D721Med (cell line): ENCODE results near the gene DUSP3.

Source experiments
- DNase-seq: peaks from one replicate; pipeline ENCODE4 v3.0.0; 2011; ENCODE audit warnings: low spot score; ENCODE audit not compliant: insufficient read length
- FAIRE-seq: peaks from 2 replicates; lab custom pipeline; 2011; peaks lifted over from hg19 to GRCh38; lab: Jason Lieb, UNC
- CTCF ChIP-seq: IDR thresholded peaks from 2 replicates; pipeline ENCODE4 v1.5.1; 2012; ENCODE audit warnings: mild to moderate bottlenecking, control low read depth; ENCODE audit not compliant: insufficient read depth; ENCODE audit errors: missing control alignments

DUSP3 gene

GRCh38 chr17:43760254-43760852, 18.4 kb downstream of the DUSP3 start:
- FAIRE-seq (peak; percentile 60), DNase-seq (peak; percentile 93)
- TF ChIP-seq CTCF: peak; percentile 100

DNA sequence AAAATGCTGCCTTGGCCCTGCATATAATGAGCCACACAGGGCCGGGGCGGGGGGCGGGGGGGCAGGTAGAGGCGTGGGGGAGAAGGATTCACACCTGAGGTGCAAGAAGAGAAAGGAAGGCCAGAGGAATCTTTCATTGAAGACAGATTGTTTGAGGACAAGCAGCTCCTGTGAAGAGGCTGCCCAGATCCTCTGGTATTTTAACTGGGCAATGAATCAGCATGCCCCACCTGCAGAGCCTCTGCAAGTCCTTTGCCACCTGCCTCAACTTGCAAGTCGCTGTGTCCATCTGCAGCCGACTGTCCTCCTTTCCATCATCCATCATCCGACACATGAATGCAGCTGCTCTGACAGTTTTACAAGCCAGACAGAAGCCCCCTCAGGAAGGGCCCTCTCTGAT, 18.9 kb downstream of the DUSP3 start:
- DNase-seq (no peak), FAIRE-seq (no peak)
- no peak for TF ChIP-seq CTCF

DNA sequence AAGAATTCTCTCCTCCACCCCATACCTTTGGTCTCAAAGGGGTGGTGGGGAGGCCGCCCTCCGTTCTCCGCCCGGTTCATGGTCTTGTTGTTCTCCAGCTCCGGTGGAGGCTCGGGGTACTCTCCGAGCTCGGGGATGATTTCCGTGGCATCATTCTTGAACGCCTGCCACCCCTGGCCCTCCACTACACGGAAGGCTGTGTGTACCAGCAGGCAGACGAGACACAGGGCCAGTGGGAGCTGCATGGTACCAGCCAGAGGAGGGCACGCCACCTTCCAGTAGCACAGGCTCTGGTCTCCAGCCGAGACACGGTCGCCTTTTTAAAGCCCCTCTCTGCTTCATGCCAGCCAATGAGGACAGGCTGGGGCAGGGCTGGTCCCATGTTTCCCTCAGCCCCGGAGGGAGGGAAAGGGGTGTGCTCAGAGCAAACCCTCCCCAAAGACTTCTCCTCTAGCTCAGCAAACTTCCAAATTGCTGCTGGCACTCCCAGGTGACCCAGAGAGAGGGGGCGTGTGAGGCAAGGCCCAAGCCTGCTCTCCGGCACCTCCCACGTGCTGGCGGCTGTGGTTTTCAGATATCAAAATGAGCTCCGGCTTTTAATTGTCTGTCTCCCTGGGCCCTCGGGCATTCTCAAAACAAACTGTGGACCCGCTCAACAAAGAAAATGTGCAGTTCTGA, 20.1 kb downstream of the DUSP3 start, which contains the start of gene SOST:
TSS of gene SOST (minus strand) at position 295 of the 678 bp plus-strand sequence. CDS start at position 245, 50 bp downstream.
- TF ChIP-seq CTCF: no peak
- no peak for FAIRE-seq
- no peak for DNase-seq

- no peak for TF ChIP-seq CTCF
- FAIRE-seq (no peak), DNase-seq (no peak)
Measured at GRCh38 chr17:43758086-43758485, 20.7 kb downstream of the DUSP3 start.

DNA sequence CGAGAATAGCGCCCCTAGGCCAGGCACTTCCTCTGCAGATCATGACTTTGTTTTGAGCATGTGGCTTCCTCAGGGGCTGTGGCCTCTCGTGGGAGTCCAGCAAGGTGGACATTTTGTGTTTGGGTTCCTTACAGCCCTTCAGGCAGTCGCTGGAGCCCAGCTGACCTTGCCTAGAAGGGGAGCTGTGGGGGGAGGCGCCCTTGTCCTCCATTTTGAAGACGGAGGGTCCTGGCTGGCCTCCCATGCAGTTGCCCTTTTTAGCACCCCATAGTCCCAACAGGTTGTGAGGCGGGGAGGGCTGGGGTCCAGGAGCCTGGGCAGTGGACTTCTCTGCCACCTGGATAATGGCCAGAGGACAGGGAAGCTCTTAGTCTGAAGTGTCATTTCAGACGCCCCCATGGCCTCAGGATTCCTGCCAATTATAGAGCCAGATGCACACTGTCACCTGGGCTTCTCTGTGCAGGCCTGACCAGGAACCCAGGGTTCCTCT, 21.6 kb downstream of the DUSP3 start:
- FAIRE-seq: no peak

GRCh38 chr17:43756201-43756600, 22.6 kb downstream of the DUSP3 start:
- no peak for TF ChIP-seq CTCF
- FAIRE-seq: no peak
- no peak for DNase-seq

More for the DNA sequence above, 21.6 kb downstream of the DUSP3 start:
- TF ChIP-seq CTCF: no peak
- no peak for DNase-seq

DNA sequence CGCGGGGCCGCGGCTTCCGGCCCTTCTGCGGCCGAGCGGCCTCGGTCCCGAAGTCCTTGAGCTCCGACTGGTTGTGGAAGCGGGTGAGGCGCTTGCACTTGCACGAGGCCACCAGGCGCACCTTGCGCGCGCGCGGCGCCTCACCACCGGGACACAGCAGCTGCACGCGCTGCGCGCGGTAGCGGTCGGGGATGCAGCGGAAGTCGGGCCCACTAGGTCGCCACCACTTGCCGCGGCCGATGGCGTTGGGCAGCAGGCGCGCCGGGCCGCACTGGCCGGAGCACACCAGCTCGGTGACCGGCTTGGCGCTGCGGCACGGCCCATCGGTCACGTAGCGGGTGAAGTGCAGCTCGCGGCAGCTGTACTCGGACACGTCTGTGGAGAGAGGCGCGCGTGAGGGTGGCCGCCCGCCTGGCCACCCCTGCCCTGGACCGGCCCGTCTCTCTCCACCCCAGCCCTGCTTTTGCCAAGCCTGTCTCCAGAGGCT, 23.3 kb downstream of the DUSP3 start:
- DNase-seq: no peak
- no peak for FAIRE-seq
- no peak for TF ChIP-seq CTCF
